AG04449 (cell line): ENCODE measurements around the gene TFPI2.

Experiments used
- CTCF ChIA-PET: fragments of 350-600 bp; formaldehyde crosslinking; extraction: SDS; loops from one replicate; lab custom pipeline; 2021; ENCODE audit warnings: antibody characterized with exemption; lab: Yijun Ruan, JAX
- POLR2A ChIA-PET: fragments of 400-600, 350-600 bp; formaldehyde crosslinking; extraction: SDS; loops from one replicate; lab custom pipeline; 2020; ENCODE audit warnings: antibody characterized with exemption, inconsistent platforms; lab: Yijun Ruan, JAX
- DNase-seq: peaks from one replicate; pipeline ENCODE4 v3.0.0-alpha.2; 2010; ENCODE audit warnings: low read depth, low spot score
- H3K4me3 ChIP-seq: 2 replicates; pipeline ENCODE4 v1.5.1; 2011; ENCODE audit warnings: low read depth, mild to moderate bottlenecking, control low read depth, low read length
- TF ChIP-seq, protein P1 (sequence below): IDR thresholded peaks from one replicate; pipeline ENCODE4 v1.5.1; 2011; ENCODE audit warnings: mild to moderate bottlenecking, moderate library complexity, low read length, control low read depth, inconsistent platforms; ENCODE audit not compliant: insufficient read depth; ENCODE audit errors: missing control alignments

TFPI2 gene

DNA sequence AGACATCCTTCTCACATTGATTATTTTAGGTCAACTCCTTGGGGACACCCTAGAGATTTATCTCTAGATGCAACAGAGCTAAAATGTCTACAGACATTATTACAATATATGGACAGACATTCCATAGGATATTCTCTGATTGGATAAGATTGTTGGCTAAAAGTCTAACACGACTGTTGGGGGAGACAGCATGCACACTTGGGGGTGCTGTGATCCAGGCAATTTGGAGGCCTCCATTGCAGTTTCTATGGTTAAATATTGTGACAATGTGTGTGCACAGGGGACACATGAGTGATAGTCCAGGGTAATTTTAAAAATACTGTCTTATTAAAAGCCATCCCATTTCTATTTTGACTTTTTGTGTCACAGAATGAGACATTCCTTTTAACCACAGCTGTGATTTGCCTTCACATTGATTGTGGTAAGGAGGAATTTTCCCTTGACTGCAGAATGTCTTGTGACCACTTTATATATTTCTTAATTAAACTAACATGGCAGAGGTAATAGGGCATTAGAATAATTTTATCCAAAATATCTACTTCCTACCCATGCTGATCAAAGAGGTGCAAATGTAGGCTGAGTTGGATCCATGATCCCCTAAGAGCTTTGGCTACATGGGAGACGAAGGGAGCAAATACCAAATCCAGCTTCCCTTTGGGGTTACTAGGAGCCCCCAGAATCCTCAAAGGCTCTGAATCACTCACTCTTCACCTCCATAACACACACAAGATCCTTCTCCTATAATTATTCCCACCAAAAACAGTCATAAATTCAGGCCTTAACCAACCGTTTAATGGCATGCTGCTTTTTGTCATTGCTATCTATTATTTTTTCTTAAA is 7.3 kb downstream of the TFPI2 start:
- H3K4me3 ChIP-seq: no peak overlapping the region
- ChIA-PET POLR2A (no interaction called here), CTCF (interaction anchor here (0.7 kb wide), 1 partner anchor 19 kb away, joined by 3 read pairs; no protein-coding TSS in a partner anchor)
- TF ChIP-seq, protein P1, sequence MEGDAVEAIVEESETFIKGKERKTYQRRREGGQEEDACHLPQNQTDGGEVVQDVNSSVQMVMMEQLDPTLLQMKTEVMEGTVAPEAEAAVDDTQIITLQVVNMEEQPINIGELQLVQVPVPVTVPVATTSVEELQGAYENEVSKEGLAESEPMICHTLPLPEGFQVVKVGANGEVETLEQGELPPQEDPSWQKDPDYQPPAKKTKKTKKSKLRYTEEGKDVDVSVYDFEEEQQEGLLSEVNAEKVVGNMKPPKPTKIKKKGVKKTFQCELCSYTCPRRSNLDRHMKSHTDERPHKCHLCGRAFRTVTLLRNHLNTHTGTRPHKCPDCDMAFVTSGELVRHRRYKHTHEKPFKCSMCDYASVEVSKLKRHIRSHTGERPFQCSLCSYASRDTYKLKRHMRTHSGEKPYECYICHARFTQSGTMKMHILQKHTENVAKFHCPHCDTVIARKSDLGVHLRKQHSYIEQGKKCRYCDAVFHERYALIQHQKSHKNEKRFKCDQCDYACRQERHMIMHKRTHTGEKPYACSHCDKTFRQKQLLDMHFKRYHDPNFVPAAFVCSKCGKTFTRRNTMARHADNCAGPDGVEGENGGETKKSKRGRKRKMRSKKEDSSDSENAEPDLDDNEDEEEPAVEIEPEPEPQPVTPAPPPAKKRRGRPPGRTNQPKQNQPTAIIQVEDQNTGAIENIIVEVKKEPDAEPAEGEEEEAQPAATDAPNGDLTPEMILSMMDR: no peak
- DNase-seq: no peak

DNA sequence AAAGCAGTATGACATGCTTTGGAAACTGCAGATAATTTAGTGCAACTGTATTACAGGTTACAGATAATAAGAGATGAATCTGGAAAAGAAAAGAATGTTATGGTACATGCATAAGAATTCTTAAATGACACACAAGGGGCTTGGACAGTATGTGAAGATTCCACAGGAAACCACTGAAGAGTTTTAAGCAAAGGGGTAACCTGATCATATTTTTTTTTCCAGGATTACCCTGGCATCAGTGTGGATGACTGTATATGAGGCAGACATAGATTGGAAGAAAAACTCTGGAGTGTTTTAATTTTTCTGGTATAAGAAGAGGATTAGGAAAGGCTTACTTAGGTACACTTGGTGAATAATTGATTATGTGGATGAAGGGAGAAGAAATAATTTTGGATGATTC is 8.1 kb downstream of the TFPI2 start:
- H3K4me3 ChIP-seq: no peak overlapping the region
- DNase-seq: no peak
- TF ChIP-seq, protein P1: no peak
- CTCF ChIA-PET: interaction anchor here (0.7 kb wide), 1 partner anchor 19 kb away, joined by 3 read pairs; no protein-coding TSS in a partner anchor
- POLR2A ChIA-PET: no interaction called here

DNA sequence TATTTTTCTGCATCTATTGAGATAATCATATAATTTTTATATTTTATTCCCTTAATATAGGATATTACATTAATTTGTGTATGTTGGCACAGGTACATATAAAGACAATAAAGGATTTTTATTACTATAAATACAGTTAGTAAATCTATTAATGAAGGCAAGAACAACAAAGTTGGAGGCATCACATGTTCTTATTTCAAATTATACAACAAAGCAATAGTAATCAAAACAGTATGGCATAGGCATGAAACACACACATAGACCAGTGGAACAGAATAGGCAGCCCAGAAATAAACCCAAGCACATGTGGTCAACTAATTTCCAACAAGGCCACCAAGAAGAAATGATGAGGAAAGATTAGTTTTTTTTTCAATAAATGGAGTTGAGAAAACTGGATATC is 11.2 kb downstream of the TFPI2 start:
- POLR2A ChIA-PET: no interaction called here
- TF ChIP-seq, protein P1: no peak
- no peak for DNase-seq
- CTCF ChIA-PET: no interaction called here
- no peak overlapping the region for H3K4me3 ChIP-seq

DNA sequence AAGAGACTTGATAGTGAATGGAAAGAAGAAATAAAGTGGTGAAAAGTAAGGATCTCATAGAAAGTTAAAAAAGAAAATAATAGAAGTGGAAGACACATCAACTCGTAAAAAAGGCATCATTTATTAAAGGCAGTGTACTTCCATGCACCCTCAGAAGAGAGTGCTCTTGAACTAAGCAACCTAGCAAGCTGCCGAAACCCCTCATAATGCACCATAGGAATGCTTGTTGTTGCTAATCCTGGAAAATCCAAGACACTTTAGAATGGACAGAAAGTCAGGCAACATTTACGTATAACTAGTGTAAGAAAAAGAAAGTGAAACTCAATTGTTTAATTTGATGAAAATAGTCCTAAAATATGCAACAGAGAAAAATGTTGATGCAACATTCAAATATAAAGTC is 12.8 kb downstream of the TFPI2 start:
- TF ChIP-seq, protein P1: no peak
- no peak for DNase-seq
- POLR2A ChIA-PET: no interaction called here
- no peak overlapping the region for H3K4me3 ChIP-seq
- CTCF ChIA-PET: no interaction called here

DNA sequence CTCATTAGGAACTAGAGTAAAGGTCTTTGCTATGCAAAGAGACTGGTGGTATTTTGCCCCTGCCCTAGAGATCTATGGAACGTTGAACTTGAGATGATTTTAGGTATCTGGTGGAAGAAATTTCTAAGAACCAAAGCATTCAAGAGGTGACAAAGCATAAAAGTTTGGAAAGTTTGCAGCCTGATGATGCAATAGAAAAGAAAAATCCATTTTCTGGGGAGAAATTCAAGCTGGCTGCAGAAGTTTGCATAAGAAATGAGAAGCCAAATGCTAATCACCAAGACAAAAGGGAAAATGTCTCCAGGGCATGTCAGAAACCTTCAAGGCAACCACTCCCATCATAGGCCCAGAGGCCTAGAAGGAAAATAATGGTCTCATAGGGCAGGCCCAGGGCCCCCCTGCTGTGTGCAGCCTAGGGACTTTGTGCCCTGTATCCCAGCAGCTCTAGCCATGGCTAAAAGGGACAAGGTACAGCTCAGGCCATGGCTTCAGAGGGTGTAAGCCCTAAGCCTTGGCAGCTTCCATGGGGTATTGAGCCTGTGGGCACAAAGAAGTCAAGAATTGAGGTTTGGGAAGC is 16.5 kb downstream of the TFPI2 start:
- TF ChIP-seq, protein P1: no peak
- CTCF ChIA-PET: interaction anchor here (1.6 kb wide), 1 partner anchor 25 kb away, joined by 3 read pairs; no protein-coding TSS in a partner anchor
- no peak overlapping the region for H3K4me3 ChIP-seq
- no peak for DNase-seq
- POLR2A ChIA-PET: no interaction called here

DNA sequence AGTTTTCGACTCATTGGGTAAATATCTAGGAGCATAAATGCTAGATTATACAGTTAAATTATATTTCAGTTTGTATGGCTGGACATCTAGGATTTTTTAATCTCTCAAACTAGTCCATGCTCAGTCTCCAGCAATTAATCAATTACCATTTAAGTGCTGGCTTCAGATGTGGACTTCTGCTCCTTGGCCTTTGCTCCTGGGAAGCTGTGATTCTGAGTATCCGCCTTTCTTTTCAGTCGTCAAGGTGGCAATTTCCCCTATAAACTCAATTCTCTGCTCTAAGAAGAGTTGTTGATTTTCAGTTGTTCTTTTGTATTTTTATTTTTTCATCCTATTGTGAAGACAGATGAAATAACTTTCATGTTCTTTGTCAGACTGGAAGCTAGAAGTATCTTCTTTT is 23.7 kb downstream of the TFPI2 start:
- H3K4me3 ChIP-seq: no peak overlapping the region
- CTCF ChIA-PET: interaction anchor here (1.2 kb wide), 1 partner anchor 13 kb away, joined by 3 read pairs; no protein-coding TSS in a partner anchor
- TF ChIP-seq, protein P1: no peak
- POLR2A ChIA-PET: no interaction called here
- DNase-seq: no peak
